Peyer's patch (tissue), 4 donors: ENCODE data around the gene ZFP62.

ENCODE experiments used
- POLR2A ChIP-seq, 2 donors: fragments of 450-650 bp; IDR thresholded peaks; one replicate each; pipeline ENCODE4 v1.5.1; 2017; ENCODE audit warnings: antibody characterized with exemption in 2 of 2, mild to moderate bottlenecking in 2 of 2, moderate library complexity in 2 of 2
- TF ChIP-seq, protein P1 (sequence below), 6 experiments: fragments of 450-650 bp in 4 of 6; fragments of 200-600 bp in 2 of 6; sonication (generic) in 1 of 6; IDR thresholded peaks; one replicate each; pipeline ENCODE4 v1.5.1; 2017 to 2019; ENCODE audit warnings: antibody characterized with exemption in 6 of 6, mild to moderate bottlenecking in 3 of 6, moderate library complexity in 1 of 6

GRCh38 chr5:180908998-180909731, 48.1 kb upstream of the ZFP62 start:
- TF ChIP-seq, protein P1, sequence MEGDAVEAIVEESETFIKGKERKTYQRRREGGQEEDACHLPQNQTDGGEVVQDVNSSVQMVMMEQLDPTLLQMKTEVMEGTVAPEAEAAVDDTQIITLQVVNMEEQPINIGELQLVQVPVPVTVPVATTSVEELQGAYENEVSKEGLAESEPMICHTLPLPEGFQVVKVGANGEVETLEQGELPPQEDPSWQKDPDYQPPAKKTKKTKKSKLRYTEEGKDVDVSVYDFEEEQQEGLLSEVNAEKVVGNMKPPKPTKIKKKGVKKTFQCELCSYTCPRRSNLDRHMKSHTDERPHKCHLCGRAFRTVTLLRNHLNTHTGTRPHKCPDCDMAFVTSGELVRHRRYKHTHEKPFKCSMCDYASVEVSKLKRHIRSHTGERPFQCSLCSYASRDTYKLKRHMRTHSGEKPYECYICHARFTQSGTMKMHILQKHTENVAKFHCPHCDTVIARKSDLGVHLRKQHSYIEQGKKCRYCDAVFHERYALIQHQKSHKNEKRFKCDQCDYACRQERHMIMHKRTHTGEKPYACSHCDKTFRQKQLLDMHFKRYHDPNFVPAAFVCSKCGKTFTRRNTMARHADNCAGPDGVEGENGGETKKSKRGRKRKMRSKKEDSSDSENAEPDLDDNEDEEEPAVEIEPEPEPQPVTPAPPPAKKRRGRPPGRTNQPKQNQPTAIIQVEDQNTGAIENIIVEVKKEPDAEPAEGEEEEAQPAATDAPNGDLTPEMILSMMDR (IDR thresholded peaks at IDR 0.05): no peak
- no peak for TF ChIP-seq POLR2A (IDR thresholded peaks at IDR 0.05)
